Nasal cavity respiratory epithelium epithelial cell of viscerocranial mucosa (primary cell): ENCODE measurements around the gene GPS2. TPM values are rescaled to one million over a fixed set of nuclear protein-coding genes. Genes with fewer than 3 reads are reported as not detected.

ENCODE experiments used
- total RNA-seq: library from RNA; depleted of rRNA; stranded (reverse); fragments of >200 nt; gene quantifications from 2 replicates; pipeline ENCODE4 v1.2.3, GENCODE V29; 2014

GPS2 gene
- total RNA-seq = 29.4 and 30.4 TPM in 2 replicates

GRCh38 chr17:7314719-7315569 lies at the start of gene GPS2:
Gene GPS2 (minus strand): TSS chr17:7315360. CDS start chr17:7315052, 308 bp downstream.

GRCh38 chr17:7355053-7355452 lies 39.9 kb upstream of the GPS2 start, which contains the start of gene TMEM95:
Gene TMEM95 (plus strand): TSS chr17:7355156. CDS start chr17:7355205, 49 bp downstream.

GRCh38 chr17:7351665-7352502 lies 36.7 kb upstream of the GPS2 start, which contains the start of gene KCTD11:
Gene KCTD11 (plus strand): TSS chr17:7352162.

GRCh38 chr17:7336240-7337175 lies 21.3 kb upstream of the GPS2 start, which contains the start of gene ACAP1:
Gene ACAP1 (plus strand): TSS chr17:7336529. CDS start chr17:7336735, 206 bp downstream.

GRCh38 chr17:7328840-7329373 lies 13.7 kb upstream of the GPS2 start, which contains the start of gene NEURL4:
Gene NEURL4 (minus strand): TSS chr17:7329335. CDS start chr17:7329312, 23 bp downstream.

GRCh38 chr17:7306911-7307685 lies 8.1 kb downstream of the GPS2 start, which contains the start of gene EIF5A:
Gene EIF5A (plus strand): TSS chr17:7307628. CDS start chr17:7309636, 2,008 bp downstream.

GRCh38 chr17:7294614-7295153 lies 20.5 kb downstream of the GPS2 start, which contains the start of gene YBX2:
Gene YBX2 (minus strand): TSS chr17:7294639. CDS start chr17:7294500, 139 bp downstream.

GRCh38 chr17:7281074-7281952 lies 33.8 kb downstream of the GPS2 start, which contains the start of gene SLC2A4:
Gene SLC2A4 (plus strand): TSS chr17:7281718. CDS start chr17:7281935, 217 bp downstream.

Other genes with a start within 250 kb of the GPS2 start
- not detected in 2 replicates for gene CLEC10A, start 235.1 kb downstream of the GPS2 start, total RNA-seq
- not detected in 2 replicates for gene ASGR2, start 200.5 kb downstream of the GPS2 start, total RNA-seq
- gene ASGR1, start 136.0 kb downstream of the GPS2 start, total RNA-seq = 0.07 TPM in 1 of 2 replicates, not detected in the other
- gene DLG4, start 95.5 kb downstream of the GPS2 start, total RNA-seq = 1.0 and 9.3 TPM in 2 replicates
- gene ACADVL, start 95.4 kb downstream of the GPS2 start, total RNA-seq = 172 and 221 TPM in 2 replicates
- 62.4 and 66.6 TPM in 2 replicates for gene DVL2, start 80.8 kb downstream of the GPS2 start, total RNA-seq
- 27.0 and 32.2 TPM in 2 replicates for gene PHF23, start 75.9 kb downstream of the GPS2 start, total RNA-seq
- 57.8 and 81.4 TPM in 2 replicates for gene GABARAP, start 72.9 kb downstream of the GPS2 start, total RNA-seq
- 26.3 and 49.0 TPM in 2 replicates for gene CTDNEP1, start 63.6 kb downstream of the GPS2 start, total RNA-seq
- 11.0 and 16.7 TPM in 2 replicates for gene ELP5, start 63.1 kb downstream of the GPS2 start, total RNA-seq
- 453 and 573 TPM in 2 replicates for gene CLDN7, start 52.9 kb downstream of the GPS2 start, total RNA-seq
- under 0.01 and 0.14 TPM in 2 replicates for gene SLC2A4, start 33.6 kb downstream of the GPS2 start, total RNA-seq
- gene YBX2, start 20.7 kb downstream of the GPS2 start, total RNA-seq = 0.34 and 1.1 TPM in 2 replicates
- gene EIF5A, start 7.7 kb downstream of the GPS2 start, total RNA-seq = 435 and 611 TPM in 2 replicates
- gene NEURL4, start 14.0 kb upstream of the GPS2 start, total RNA-seq = 15.7 and 22.5 TPM in 2 replicates
- 0.34 and 0.71 TPM in 2 replicates for gene ACAP1, start 21.2 kb upstream of the GPS2 start, total RNA-seq
- gene KCTD11, start 36.8 kb upstream of the GPS2 start, total RNA-seq = 7.2 and 21.0 TPM in 2 replicates
- not detected in 2 replicates for gene TMEM95, start 39.8 kb upstream of the GPS2 start, total RNA-seq
- gene TNK1, start 65.7 kb upstream of the GPS2 start, total RNA-seq = 5.8 and 10.6 TPM in 2 replicates
- 12.6 and 28.2 TPM in 2 replicates for gene PLSCR3, start 79.2 kb upstream of the GPS2 start, total RNA-seq
- gene TMEM256, start 88.7 kb upstream of the GPS2 start, total RNA-seq = 26.6 and 88.9 TPM in 2 replicates
- 1.4 and 6.1 TPM in 2 replicates for gene NLGN2, start 92.5 kb upstream of the GPS2 start, total RNA-seq
- not detected in 2 replicates for gene SPEM1, start 105.0 kb upstream of the GPS2 start, total RNA-seq
- gene SPEM2, start 110.3 kb upstream of the GPS2 start, total RNA-seq = not detected in 2 replicates
- gene SPEM3, start 113.5 kb upstream of the GPS2 start, total RNA-seq = not detected in 2 replicates
- gene TMEM102, start 120.1 kb upstream of the GPS2 start, total RNA-seq = 10.3 and 10.7 TPM in 2 replicates
- gene FGF11, start 124.2 kb upstream of the GPS2 start, total RNA-seq = 19.1 and 44.3 TPM in 2 replicates
- gene CHRNB1, start 129.7 kb upstream of the GPS2 start, total RNA-seq = 7.6 and 14.7 TPM in 2 replicates
- gene ZBTB4, start 164.3 kb upstream of the GPS2 start, total RNA-seq = 17.4 and 37.4 TPM in 2 replicates
- gene SLC35G6, start 166.1 kb upstream of the GPS2 start, total RNA-seq = not detected in 2 replicates
- 75.9 and 140 TPM in 2 replicates for gene POLR2A, start 169.0 kb upstream of the GPS2 start, total RNA-seq
- 0.34 and 2.5 TPM in 2 replicates for gene TNFSF12, start 233.7 kb upstream of the GPS2 start, total RNA-seq
- 2.6 and 3.8 TPM in 2 replicates for gene TNFSF13, start 243.4 kb upstream of the GPS2 start, total RNA-seq
- 76.8 and 126 TPM in 2 replicates for gene SENP3, start 246.6 kb upstream of the GPS2 start, total RNA-seq